Smooth muscle cell (in vitro differentiated cells): ENCODE results near the gene LHFPL4. TPM values are rescaled to one million over a fixed set of nuclear protein-coding genes. Genes with fewer than 3 reads are reported as not detected.

Experiments used
- DNase-seq: peaks from one replicate; lab custom pipeline; 2025; ENCODE audit not compliant: unreplicated experiment; lab: John Stamatoyannopoulos, UW
- H2AFZ ChIP-seq: fragments of 200-600 bp; sonication (generic); 2 replicates; pipeline ENCODE4 v1.6.0; 2016; ENCODE audit warnings: antibody characterized with exemption, low read depth, mild to moderate bottlenecking
- H3F3A ChIP-seq: fragments of 200-600 bp; sonication (generic); 2 replicates; pipeline ENCODE4 v1.6.0; 2017; ENCODE audit warnings: antibody characterized with exemption, low read depth
- H3K27ac ChIP-seq: fragments of 200-600 bp; sonication (generic); 2 replicates; pipeline ENCODE4 v1.5.1; 2016; ENCODE audit warnings: low read depth, mild to moderate bottlenecking
- H3K27me3 ChIP-seq: fragments of 200-600 bp; sonication (generic); 2 replicates; pipeline ENCODE4 v1.6.1; 2016; ENCODE audit warnings: low read depth, mild to moderate bottlenecking
- H3K36me3 ChIP-seq: fragments of 200-600 bp; sonication (generic); 2 replicates; pipeline ENCODE4 v1.5.1; 2016; ENCODE audit warnings: low read depth
- H3K4me1 ChIP-seq: fragments of 200-600 bp; sonication (generic); 2 replicates; pipeline ENCODE4 v1.5.1; 2016; ENCODE audit warnings: low read depth
- H3K4me2 ChIP-seq: fragments of 200-600 bp; sonication (generic); 2 replicates; pipeline ENCODE4 v1.6.0; 2016; ENCODE audit warnings: mild to moderate bottlenecking
- H3K4me3 ChIP-seq: fragments of 200-600 bp; sonication (generic); 2 replicates; pipeline ENCODE4 v1.5.1; 2016; ENCODE audit warnings: mild to moderate bottlenecking
- H3K79me2 ChIP-seq: fragments of 200-600 bp; sonication (generic); 2 replicates; pipeline ENCODE4 v1.6.0; 2016; ENCODE audit warnings: low read depth, mild to moderate bottlenecking
- H3K9ac ChIP-seq: fragments of 200-600 bp; sonication (generic); 2 replicates; pipeline ENCODE4 v1.6.0; 2016; ENCODE audit warnings: low read depth
- H3K9me3 ChIP-seq: fragments of 200-600 bp; sonication (generic); replicated peaks from 2 replicates; pipeline ENCODE4 v1.5.1; 2016; ENCODE audit warnings: low read depth
- H4K20me1 ChIP-seq: fragments of 200-600 bp; sonication (generic); 2 replicates; pipeline ENCODE4 v1.6.0; 2016; ENCODE audit warnings: low read depth
- CTCF ChIP-seq: fragments of 200-600 bp; sonication (generic); IDR thresholded peaks from 2 replicates; pipeline ENCODE4 v1.5.1; 2017; ENCODE audit warnings: borderline replicate concordance, mild to moderate bottlenecking, antibody characterized with exemption; ENCODE audit not compliant: insufficient read depth, poor library complexity, severe bottlenecking
- WGBS: methylation state at CpG from one replicate; pipeline ENCODE4 v1.1.7; 2016; ENCODE audit warnings: low lambda C conversion rate; 5-methylcytosine and 5-hydroxymethylcytosine counted together
- polyA plus RNA-seq: library from polyadenylated mRNA; unstranded; fragments of >200 nt; fragmentation: Nextera tagmentation; extraction: Ambion mirVana; gene quantifications from 2 replicates; pipeline ENCODE4 v1.2.1, GENCODE V29; 2016
- total RNA-seq: library from RNA; depleted of rRNA; stranded (reverse); fragments of >200 nt; gene quantifications from 2 replicates; pipeline ENCODE4 v1.2.3, GENCODE V29; 2014

Gene LHFPL4
- total and polyA plus RNA-seq, 2 experiments from 2014 or later = 0.08 TPM; not detected in 1

DNA sequence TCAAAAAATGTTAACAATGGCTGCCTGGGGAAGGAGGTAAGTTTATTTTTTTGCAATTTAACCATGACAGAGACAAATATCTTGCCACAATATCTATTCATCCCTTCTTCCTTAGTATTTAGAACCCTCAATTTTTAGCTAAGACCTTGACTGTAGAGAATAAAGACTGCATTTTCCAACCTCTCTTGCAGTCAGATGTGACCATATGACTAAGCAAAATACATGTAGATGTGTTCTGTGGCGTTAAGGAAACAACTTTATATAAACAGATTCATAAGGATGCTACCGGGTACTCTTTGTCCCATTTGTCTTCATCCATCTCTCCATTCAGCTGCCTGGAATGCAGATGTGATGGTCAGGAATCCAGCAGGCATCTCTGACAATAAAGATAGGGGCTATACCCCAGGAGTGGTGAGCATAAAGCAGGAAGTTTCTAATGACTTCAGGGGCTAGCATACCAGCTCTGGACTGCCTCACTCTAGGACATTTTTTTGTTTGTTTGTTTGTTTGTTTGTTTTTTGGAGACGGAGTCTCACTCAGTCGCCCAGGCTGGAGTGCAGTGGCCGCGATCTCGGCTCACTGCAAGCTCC is 41.1 kb downstream of the LHFPL4 start:
- no peaks in the 10 kb centered on the region for H3K79me2 ChIP-seq
- H3K36me3 ChIP-seq = no peaks in the 10 kb centered on the region
- no peak overlapping the region for H3K4me2 ChIP-seq
- WGBS = 72% methylated on average over 7 of the region's 7 CpGs
- no peak for TF ChIP-seq CTCF
- H3F3A ChIP-seq = no peaks in the 10 kb centered on the region
- no peak overlapping the region for H3K9ac ChIP-seq
- H3K27me3 ChIP-seq = peaks cover 20% of the 10 kb centered on the region
- no peak overlapping the region for H2AFZ ChIP-seq
- H3K9me3 ChIP-seq = no peaks in the 10 kb centered on the region
- no peaks in the 10 kb centered on the region for H3K4me1 ChIP-seq
- no peaks in the 10 kb centered on the region for H4K20me1 ChIP-seq
- no peak overlapping the region for H3K4me3 ChIP-seq
- no peak for DNase-seq
- H3K27ac ChIP-seq = no peak overlapping the region

- no peak overlapping the region for H2AFZ ChIP-seq
- no peaks in the 10 kb centered on the region for H3K9me3 ChIP-seq
- H3F3A ChIP-seq = no peaks in the 10 kb centered on the region
- H3K27me3 ChIP-seq = peaks cover 20% of the 10 kb centered on the region
- WGBS = 52% methylated on average over 24 of the region's 25 CpGs
- no peaks in the 10 kb centered on the region for H3K36me3 ChIP-seq
- no peak overlapping the region for H3K4me3 ChIP-seq
- H3K4me1 ChIP-seq = no peaks in the 10 kb centered on the region
- DNase-seq = no peak
- TF ChIP-seq CTCF = no peak
- no peaks in the 10 kb centered on the region for H3K79me2 ChIP-seq
- H3K9ac ChIP-seq = no peak overlapping the region
- H4K20me1 ChIP-seq = no peaks in the 10 kb centered on the region
- no peak overlapping the region for H3K27ac ChIP-seq
- no peak overlapping the region for H3K4me2 ChIP-seq
Measured at GRCh38 chr3:9508781-9509180, 44.8 kb downstream of the LHFPL4 start.

DNA sequence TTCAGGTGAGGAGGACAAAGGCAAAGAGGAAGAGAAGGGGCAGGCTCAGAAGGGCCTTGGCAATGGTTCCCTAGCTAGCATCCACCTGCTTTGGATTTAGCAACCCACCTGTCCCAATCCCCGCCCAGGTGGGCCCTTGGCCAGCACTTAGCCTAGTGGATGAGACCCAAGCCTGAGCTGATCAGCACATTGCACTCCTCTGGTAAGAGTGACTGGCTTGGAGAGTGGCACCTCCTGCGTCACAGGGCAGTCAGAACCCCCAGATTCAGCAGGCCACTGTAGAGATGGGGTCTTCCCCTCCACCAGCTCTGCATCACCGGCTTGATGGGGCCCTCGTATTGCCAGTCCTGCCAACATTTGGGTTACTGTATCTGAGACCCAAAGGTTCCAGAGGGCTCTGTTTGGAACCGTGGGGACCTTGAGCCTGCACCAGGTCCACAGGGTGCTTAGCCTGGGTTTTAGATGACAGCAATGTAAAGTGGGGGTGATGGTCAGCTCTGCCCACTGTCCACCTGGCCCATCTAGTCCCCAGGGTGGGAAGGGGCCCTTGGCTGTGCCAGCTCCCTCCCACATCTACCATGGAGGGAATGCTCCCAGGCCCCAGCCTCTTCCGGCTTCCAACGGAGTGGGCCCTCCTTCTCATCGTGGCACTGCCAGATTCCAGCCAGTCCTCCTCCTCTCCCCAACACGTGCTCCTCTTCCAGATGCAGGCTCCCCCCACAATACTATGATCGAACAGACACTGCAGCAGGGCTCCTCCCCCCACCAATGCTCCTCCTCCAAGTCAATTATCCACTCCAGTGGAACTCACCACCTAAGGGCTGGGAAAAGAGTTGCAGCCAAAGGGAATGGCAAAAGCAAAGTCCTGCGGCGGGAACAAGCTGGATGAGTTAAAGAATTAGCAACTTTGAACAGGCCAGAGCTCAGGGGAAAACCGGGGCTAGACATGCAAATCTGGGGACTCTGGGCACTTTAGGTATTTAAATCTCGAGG is 45.7 kb downstream of the LHFPL4 start:
- Histone ChIP-seq H4K20me1 (no peaks in the 10 kb centered on the region), H3K27ac (no peak overlapping the region), H3K27me3 (peaks cover 20% of the 10 kb centered on the region), H3K36me3 (no peaks in the 10 kb centered on the region), H3K79me2 (no peaks in the 10 kb centered on the region), H3K9ac (no peak overlapping the region), H3K9me3 (no peaks in the 10 kb centered on the region), H3F3A (no peaks in the 10 kb centered on the region), H2AFZ (no peak overlapping the region), H3K4me1 (no peaks in the 10 kb centered on the region), H3K4me3 (no peak overlapping the region), H3K4me2 (no peak overlapping the region)
- no peak for DNase-seq
- 76% methylated on average over 14 of the region's 14 CpGs for WGBS
- TF ChIP-seq CTCF = no peak
